Stomach (tissue), 9 donors: Measurements from ENCODE around the gene INSRR. TPM values are rescaled to one million over a fixed set of nuclear protein-coding genes. Genes with fewer than 3 reads are reported as not detected.

Experiments used
- DNase-seq, 2 donors: peaks; one replicate each; pipeline versions ENCODE4 v3.0.0 to v3.0.0-alpha.2; 2013 to 2019
- H3K27ac ChIP-seq, 5 donors: fragments of 200-600 bp in 4 of 5; sonication (generic) in 4 of 5; one replicate each; pipeline ENCODE4 v1.5.1; 2013 to 2019; ENCODE audit warnings: mild to moderate bottlenecking in 1 of 5, moderate library complexity in 1 of 5
- H3K27me3 ChIP-seq, 3 donors: fragments of 200-600 bp; sonication (generic); one replicate each; pipeline ENCODE4 v1.5.1; 2017 to 2019; ENCODE audit warnings: mixed run types in 1 of 3
- H3K36me3 ChIP-seq, 4 donors: fragments of 200-600 bp; sonication (generic); 1 replicate in 3 of 4; 2 replicates in 1 of 4; pipeline ENCODE4 v1.5.1; 2016 to 2019
- H3K4me1 ChIP-seq, 4 donors: fragments of 200-600 bp; sonication (generic); one replicate each; pipeline ENCODE4 v1.5.1; 2016 to 2019
- H3K4me3 ChIP-seq, 4 donors: fragments of 200-600 bp; sonication (generic) in 3 of 4; one replicate each; pipeline ENCODE4 v1.5.1; 2016 to 2019; ENCODE audit warnings: mild to moderate bottlenecking in 1 of 4
- H3K9me3 ChIP-seq, 4 donors: fragments of 200-600 bp; sonication (generic); one replicate each; pipeline ENCODE4 v1.5.1; 2016 to 2019
- CTCF ChIP-seq, 7 experiments: fragments of 450-650 bp in 4 of 7; fragments of 200-600 bp in 3 of 7; sonication (generic) in 3 of 7; IDR thresholded peaks; one replicate each; pipeline ENCODE4 v1.5.1; 2016 to 2019; ENCODE audit warnings: antibody characterized with exemption in 7 of 7, control low read depth in 2 of 7, mild to moderate bottlenecking in 1 of 7
- EP300 ChIP-seq: sonication (generic); formaldehyde crosslinking; IDR thresholded peaks from one replicate; pipeline ENCODE4 v1.6.1; 2017; ENCODE audit warnings: antibody characterized with exemption
- POLR2A ChIP-seq, 4 donors: fragments of 450-650 bp; IDR thresholded peaks; one replicate each; pipeline ENCODE4 v1.6.1; 2016; ENCODE audit warnings: antibody characterized with exemption in 4 of 4, control low read depth in 2 of 4, mild to moderate bottlenecking in 1 of 4, moderate library complexity in 1 of 4
- POLR2AphosphoS5 ChIP-seq, 3 donors: sonication (generic); formaldehyde crosslinking; IDR thresholded peaks; one replicate each; pipeline ENCODE4 v1.6.1; 2016; ENCODE audit warnings: antibody characterized with exemption in 3 of 3
- WGBS, 5 donors: extraction: QIAGEN DNeasy Blood & Tissue Kit in 3 of 5; methylation state at CpG; one replicate each; pipeline versions ENCODE4 v1.1.5 to v1.1.7; 2013 to 2018; 5-methylcytosine and 5-hydroxymethylcytosine counted together
- intact Hi-C: fragments of 100-400 bp; cut with DNase I; formaldehyde crosslinking; loops from one replicate; pipeline ENCODE4 v1.15.1; 2023; ENCODE audit warnings: low total_unique reads
- polyA plus RNA-seq, 3 donors: library from polyadenylated mRNA; stranded (reverse); fragments of 200-250 nt; gene quantifications; one replicate each; pipeline ENCODE4 v1.2.3, GENCODE V29; 2013
- total RNA-seq, 5 donors: library from RNA; depleted of rRNA; stranded (reverse); fragments of >200 nt; gene quantifications; one replicate each; pipeline versions ENCODE4 v1.1.0 to v1.2.3, GENCODE V29; 2014 to 2016
- donor health status: healthy with polysubstance abuse.
- donor health status: Bipolar disorder and iron deficiency.
- donor health status: healthy.

The INSRR gene
- total and polyA plus RNA-seq, 8 donors = 0.15 to 0.75 (median 0.29) TPM; not detected in 3

GRCh38 chr1:156836041-156836654, 22.8 kb downstream of the INSRR start:
- no peak for DNase-seq
- Histone ChIP-seq H3K4me3 (no peak overlapping the region), H3K27me3 (peaks cover 0 to 82% (median 21%) of the 10 kb centered on the region in 3 donors), H3K27ac (no peak overlapping the region), H3K4me1 (no peaks in the 10 kb centered on the region), H3K9me3 (no peaks in the 10 kb centered on the region), H3K36me3 (no peaks in the 10 kb centered on the region)
- 49 to 67% (median 65%) methylated on average over 5 of the region's 5 CpGs for WGBS, 5 donors
- intact Hi-C loops = no loop called here
- TF ChIP-seq EP300 (no peak), POLR2A (IDR thresholded peaks at IDR 0.05) (no peak), CTCF (IDR thresholded peaks at IDR 0.05) (no peak), POLR2AphosphoS5 (IDR thresholded peaks at IDR 0.05) (no peak)

- Histone ChIP-seq H3K27me3 (peaks cover 0 to 69% (median 9%) of the 10 kb centered on the region in 3 donors), H3K36me3 (no peaks in the 10 kb centered on the region), H3K27ac (no peak overlapping the region), H3K4me1 (no peaks in the 10 kb centered on the region), H3K9me3 (no peaks in the 10 kb centered on the region), H3K4me3 (no peak overlapping the region)
- TF ChIP-seq POLR2A (IDR thresholded peaks at IDR 0.05) (no peak), POLR2AphosphoS5 (IDR thresholded peaks at IDR 0.05) (no peak)
- DNase-seq = no peak
- WGBS, 5 donors = 69 to 79% (median 77%) methylated on average over 3 of the region's 3 CpGs
- intact Hi-C loops = no loop called here
Measured at GRCh38 chr1:156834322-156834721, 24.6 kb downstream of the INSRR start.

- Histone ChIP-seq H3K9me3 (no peaks in the 10 kb centered on the region), H3K36me3 (no peaks in the 10 kb centered on the region), H3K27ac (no peak overlapping the region), H3K4me1 (no peaks in the 10 kb centered on the region), H3K4me3 (no peak overlapping the region), H3K27me3 (peaks cover 0 to 62% (median 4%) of the 10 kb centered on the region in 3 donors)
- intact Hi-C loops = no loop called here
- 38 to 47% (median 41%) methylated on average over 2 of the region's 2 CpGs for WGBS, 5 donors
- DNase-seq = peak in 1 of 2 donors; percentile 52
- TF ChIP-seq POLR2AphosphoS5 (IDR thresholded peaks at IDR 0.05) (no peak), POLR2A (IDR thresholded peaks at IDR 0.05) (no peak), EP300 (no peak), CTCF (IDR thresholded peaks at IDR 0.05) (no peak)
Measured at GRCh38 chr1:156833603-156834002, 25.3 kb downstream of the INSRR start.

- intact Hi-C loops = no loop called here
- Histone ChIP-seq H3K9me3 (no peaks in the 10 kb centered on the region), H3K27ac (no peak overlapping the region), H3K4me1 (no peaks in the 10 kb centered on the region), H3K27me3 (peaks cover 0 to 50% (median 4%) of the 10 kb centered on the region in 3 donors), H3K36me3 (no peaks in the 10 kb centered on the region), H3K4me3 (no peak overlapping the region)
- DNase-seq = no peak
- 54 to 72% (median 59%) methylated on average over 5 of the region's 5 CpGs for WGBS, 5 donors
- no peak for TF ChIP-seq POLR2AphosphoS5 (IDR thresholded peaks at IDR 0.05)
- no peak for TF ChIP-seq EP300
- no peak for TF ChIP-seq CTCF (IDR thresholded peaks at IDR 0.05)
- TF ChIP-seq POLR2A (IDR thresholded peaks at IDR 0.05) = no peak
Measured at GRCh38 chr1:156832434-156832833, 26.5 kb downstream of the INSRR start.
